Keratinocyte (primary cell): ENCODE results near the gene BFSP1. TPM values are rescaled to one million over a fixed set of nuclear protein-coding genes. Genes with fewer than 3 reads are reported as not detected.

Experiments used
- DNase-seq: peaks from one replicate; pipeline ENCODE4 v3.0.0-alpha.2; 2011; ENCODE audit warnings: low read depth, missing footprints, low spot score
- FAIRE-seq: peaks from 2 replicates; lab custom pipeline; 2011; peaks lifted over from hg19 to GRCh38; lab: Jason Lieb, UNC
- H2AFZ ChIP-seq: 2 replicates; pipeline ENCODE4 v1.6.0; 2012; ENCODE audit warnings: low read length, control low read depth, inconsistent platforms; ENCODE audit not compliant: control insufficient read depth
- H3K27ac ChIP-seq: 2 replicates; pipeline ENCODE4 v1.5.1; 2011; ENCODE audit warnings: low read length; ENCODE audit not compliant: control insufficient read depth, insufficient read depth
- H3K27me3 ChIP-seq: 3 replicates; pipeline ENCODE4 v1.6.0; 2011; ENCODE audit warnings: low read length; ENCODE audit not compliant: control insufficient read depth, insufficient read depth; ENCODE audit errors: extremely low read depth
- H3K36me3 ChIP-seq, 2 experiments: 2 replicates in 1 of 2; 3 replicates in 1 of 2; pipeline ENCODE4 v1.5.1; 2011; ENCODE audit warnings: low read length in 2 of 2, mild to moderate bottlenecking in 1 of 2; ENCODE audit not compliant: control insufficient read depth in 2 of 2, insufficient read depth in 2 of 2; ENCODE audit errors: extremely low read depth in 1 of 2
- H3K4me1 ChIP-seq: 3 replicates; pipeline ENCODE4 v1.5.1; 2011; ENCODE audit warnings: low read length; ENCODE audit not compliant: control insufficient read depth, insufficient read depth; ENCODE audit errors: extremely low read depth
- H3K4me2 ChIP-seq: 3 replicates; pipeline ENCODE4 v1.6.0; 2011; ENCODE audit warnings: low read depth, low read length; ENCODE audit not compliant: control insufficient read depth, insufficient read depth; ENCODE audit errors: extremely low read depth
- H3K4me3 ChIP-seq, 3 experiments: fragments of 200-600 bp in 1 of 3; sonication (generic) in 1 of 3; 2 replicates in 2 of 3; 3 replicates in 1 of 3; pipeline ENCODE4 v1.5.1; 2011 to 2016; ENCODE audit warnings: low read length in 3 of 3, mild to moderate bottlenecking in 3 of 3, control low read depth in 2 of 3, inconsistent platforms in 1 of 3, low read depth in 1 of 3, mixed read lengths in 1 of 3, mixed run types in 1 of 3, moderate library complexity in 1 of 3; ENCODE audit not compliant: control insufficient read depth in 2 of 3, insufficient read depth in 2 of 3; ENCODE audit errors: extremely low read depth in 1 of 3
- H3K79me2 ChIP-seq: 2 replicates; pipeline ENCODE4 v1.6.0; 2012; ENCODE audit warnings: low read length; ENCODE audit not compliant: control insufficient read depth, insufficient read depth
- H3K9ac ChIP-seq: 3 replicates; pipeline ENCODE4 v1.6.0; 2011; ENCODE audit warnings: low read length; ENCODE audit not compliant: control insufficient read depth, insufficient read depth; ENCODE audit errors: extremely low read depth
- H3K9me1 ChIP-seq: 3 replicates; pipeline ENCODE4 v1.6.0; 2011; ENCODE audit warnings: low read length; ENCODE audit not compliant: control insufficient read depth, insufficient read depth; ENCODE audit errors: extremely low read depth
- H3K9me3 ChIP-seq: 2 replicates; pipeline ENCODE4 v1.5.1; 2012; ENCODE audit warnings: low read depth, low read length; ENCODE audit not compliant: control insufficient read depth
- H4K20me1 ChIP-seq: 3 replicates; pipeline ENCODE4 v1.6.0; 2011; ENCODE audit warnings: low read length; ENCODE audit not compliant: control insufficient read depth, insufficient read depth; ENCODE audit errors: extremely low read depth
- CTCF ChIP-seq, 3 experiments: IDR thresholded peaks in 1 of 3; conservative IDR thresholded peaks in 1 of 3; optimal IDR thresholded peaks in 1 of 3; 2 replicates in 2 of 3; 3 replicates in 1 of 3; pipeline versions ENCODE3 to v1.5.1; 2011; ENCODE audit warnings: low read length in 3 of 3, mild to moderate bottlenecking in 3 of 3, moderate library complexity in 2 of 3, control low read depth in 1 of 3, inconsistent platforms in 1 of 3; ENCODE audit not compliant: insufficient read depth in 2 of 3; ENCODE audit errors: extremely low read depth in 1 of 3
- EZH2 ChIP-seq: IDR thresholded peaks from one replicate; pipeline ENCODE4 v1.6.1; 2012; ENCODE audit warnings: inconsistent platforms, mild to moderate bottlenecking, low read length, moderate library complexity
- dilution Hi-C: fragments of 300-500 bp; cut with MboI; formaldehyde crosslinking; loops from one replicate; pipeline ENCODE4 v1.7.0; 2020; ENCODE audit warnings: low sequenced_read_pairs; ENCODE audit not compliant: extremely low pct_ligation_motif_present
- polyA plus RNA-seq, 5 experiments: library from polyadenylated mRNA; depleted of rRNA in 3 of 5; stranded (reverse) in 3 of 5; stranded (forward) in 1 of 5; unstranded in 1 of 5; fragments of >200 nt; gene quantifications; 1 replicate in 1 of 5; 2 replicates in 3 of 5; 3 replicates in 1 of 5; pipeline versions ENCODE4 v1.2.1 to v1.2.3, GENCODE V29; 2011 to 2012; ENCODE audit warnings: missing spikeins in 2 of 5, low read depth in 1 of 5, low replicate concordance in 1 of 5

BFSP1 gene
- polyA plus RNA-seq, 1 donor (not counting 4 experiments of a cell fraction or from before 2014, with no cell fraction given), result 2.2 TPM

- H3K4me3 ChIP-seq, result no peak overlapping the region
- H3K9me1 ChIP-seq, result no peaks in the 10 kb centered on the region
- no peaks in the 10 kb centered on the region for H4K20me1 ChIP-seq
- dilution Hi-C loops, result no loop called here
- H3K27me3 ChIP-seq, result no peaks in the 10 kb centered on the region
- H3K36me3 ChIP-seq, result no peaks in the 10 kb centered on the region
- H3K9ac ChIP-seq, result no peak overlapping the region
- no peak overlapping the region for H3K27ac ChIP-seq
- FAIRE-seq, result no peak
- no peak for DNase-seq
- H3K79me2 ChIP-seq, result no peaks in the 10 kb centered on the region
- no peaks in the 10 kb centered on the region for H3K9me3 ChIP-seq
- TF ChIP-seq CTCF (optimal IDR thresholded peaks at IDR 0.05 in 1 of 3, IDR thresholded peaks at IDR 0.05 in 1 of 3, conservative IDR thresholded peaks at IDR 0.05 in 1 of 3; ENCODE audit: extremely low read depth in 1 of 3, insufficient read depth in 2 of 3, low read length in 3 of 3) (no peak), EZH2 (no peak)
- no peak overlapping the region for H3K4me2 ChIP-seq
- no peak overlapping the region for H2AFZ ChIP-seq
- peaks cover 3% of the 10 kb centered on the region for H3K4me1 ChIP-seq
Measured at GRCh38 chr20:17529586-17529985, 1.6 kb downstream of the BFSP1 start.

DNA sequence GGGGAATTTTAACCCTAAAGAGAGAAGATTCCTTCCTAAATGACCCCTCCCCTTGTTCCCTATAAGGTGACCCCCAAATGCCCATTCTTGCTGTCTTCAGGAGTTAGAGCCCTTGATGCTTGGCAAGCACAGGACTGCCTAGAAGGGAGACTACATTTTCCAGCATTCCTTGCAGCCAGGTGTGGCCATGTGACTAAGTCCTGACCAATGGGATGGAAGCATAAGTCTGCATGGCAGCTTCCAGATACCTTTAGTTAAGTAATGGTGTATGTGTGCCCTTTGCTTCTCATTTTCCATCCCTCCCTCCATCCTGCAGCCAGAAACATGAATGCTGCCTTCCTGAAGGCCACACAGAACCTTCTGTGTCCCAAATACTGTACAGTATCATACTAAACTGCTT is 5.5 kb downstream of the BFSP1 start:
- Histone ChIP-seq H3K79me2 (no peaks in the 10 kb centered on the region), H3K9ac (no peak overlapping the region), H3K4me2 (peak overlapping the region; percentile 18), H3K9me1 (no peaks in the 10 kb centered on the region), H3K4me1 (peaks cover 2% of the 10 kb centered on the region), H3K36me3 (no peaks in the 10 kb centered on the region), H3K27me3 (no peaks in the 10 kb centered on the region), H3K4me3 (no peak overlapping the region), H3K27ac (no peak overlapping the region), H3K9me3 (no peaks in the 10 kb centered on the region), H2AFZ (peak overlapping the region; percentile 96), H4K20me1 (no peaks in the 10 kb centered on the region)
- DNase-seq (no peak), FAIRE-seq (peak; percentile 90)
- dilution Hi-C loops, result no loop called here
- no peak for TF ChIP-seq EZH2

- dilution Hi-C loops, result no loop called here
- no peaks in the 10 kb centered on the region for H3K27me3 ChIP-seq
- no peaks in the 10 kb centered on the region for H3K36me3 ChIP-seq
- no peaks in the 10 kb centered on the region for H3K9me1 ChIP-seq
- FAIRE-seq (no peak), DNase-seq (no peak)
- no peaks in the 10 kb centered on the region for H3K9me3 ChIP-seq
- H4K20me1 ChIP-seq, result no peaks in the 10 kb centered on the region
- H2AFZ ChIP-seq, result no peak overlapping the region
- H3K4me1 ChIP-seq, result peaks cover 6% of the 10 kb centered on the region
- H3K79me2 ChIP-seq, result no peaks in the 10 kb centered on the region
- H3K4me3 ChIP-seq, result no peak overlapping the region
- H3K27ac ChIP-seq, result no peak overlapping the region
- TF ChIP-seq EZH2 (no peak), CTCF (optimal IDR thresholded peaks at IDR 0.05 in 1 of 3, IDR thresholded peaks at IDR 0.05 in 1 of 3, conservative IDR thresholded peaks at IDR 0.05 in 1 of 3; ENCODE audit: extremely low read depth in 1 of 3, insufficient read depth in 2 of 3, low read length in 3 of 3) (no peak)
- no peak overlapping the region for H3K4me2 ChIP-seq
- H3K9ac ChIP-seq, result no peak overlapping the region
Measured at GRCh38 chr20:17525132-17525531, 6.0 kb downstream of the BFSP1 start.
